ENCODE measurements around the gene KCNJ18.
"Not testable (repeated sequence)": the region's sequence is repeated elsewhere in the genome, so short reads cannot be mapped to it uniquely, and the experiment has no call there.

Gene KCNJ18

GRCh38 chr17:21705021-21705601 is 12.8 kb downstream of the KCNJ18 start:
- DNase-seq: no peak

- DNase-seq: not testable (repeated sequence)
These were observed 13.4 kb downstream of the KCNJ18 start for GRCh38 chr17:21705746-21706145.

GRCh38 chr17:21706546-21706945 is 14.2 kb downstream of the KCNJ18 start:
- not testable (repeated sequence) for DNase-seq

- not testable (repeated sequence) for DNase-seq
These were observed 14.8 kb downstream of the KCNJ18 start for GRCh38 chr17:21707131-21707530.

GRCh38 chr17:21707711-21708611 is 15.6 kb downstream of the KCNJ18 start:
- DNase-seq: not testable (repeated sequence)

GRCh38 chr17:21708612-21709535 is 16.6 kb downstream of the KCNJ18 start:
- DNase-seq: not testable (repeated sequence)

GRCh38 chr17:21709994-21710393 is 17.7 kb downstream of the KCNJ18 start:
- not testable (repeated sequence) for DNase-seq

- DNase-seq: not testable (repeated sequence)
These were observed 18.2 kb downstream of the KCNJ18 start for GRCh38 chr17:21710486-21710885.

- no peak for DNase-seq
These were observed 18.9 kb downstream of the KCNJ18 start for GRCh38 chr17:21711182-21711581.

GRCh38 chr17:21713020-21713419 is 20.7 kb downstream of the KCNJ18 start:
- DNase-seq: not testable (repeated sequence)

- DNase-seq: not testable (repeated sequence)
These were observed 21.3 kb downstream of the KCNJ18 start for GRCh38 chr17:21713631-21714030.

- DNase-seq: not testable (repeated sequence)
These were observed 22.4 kb downstream of the KCNJ18 start for GRCh38 chr17:21714676-21715075.

- DNase-seq: not testable (repeated sequence)
These were observed 23.6 kb downstream of the KCNJ18 start for GRCh38 chr17:21715877-21716276.

GRCh38 chr17:21718971-21719370 is 26.6 kb downstream of the KCNJ18 start:
- not testable (repeated sequence) for DNase-seq

- not testable (repeated sequence) for DNase-seq
These were observed 27.3 kb downstream of the KCNJ18 start for GRCh38 chr17:21719511-21720226.

GRCh38 chr17:21720566-21720965 is 28.2 kb downstream of the KCNJ18 start:
- DNase-seq: not testable (repeated sequence)

GRCh38 chr17:21722268-21722667 is 29.9 kb downstream of the KCNJ18 start:
- not testable (repeated sequence) for DNase-seq

- not testable (repeated sequence) for DNase-seq
These were observed 32.1 kb downstream of the KCNJ18 start for GRCh38 chr17:21724216-21725006.

- DNase-seq: not testable (repeated sequence)
These were observed 38.8 kb downstream of the KCNJ18 start for GRCh38 chr17:21731076-21731475.

GRCh38 chr17:21733931-21734330 is 41.6 kb downstream of the KCNJ18 start:
- DNase-seq: not testable (repeated sequence)

- not testable (repeated sequence) for DNase-seq
These were observed 43.5 kb downstream of the KCNJ18 start for GRCh38 chr17:21735814-21736213.
